HL-60 (cell line): Measurements from ENCODE around the gene TBCE.

Experiments
- DNase-seq, 2 experiments: peaks; one replicate each; pipeline ENCODE4 v3.0.0-alpha.2; 2010 to 2020; ENCODE audit warnings: low read depth in 1 of 2, low spot score in 1 of 2
- H3K27ac ChIP-seq: fragments of 250-450 bp; sonication (Bioruptor Pico); replicated peaks from 2 replicates; pipeline ENCODE4 v1.5.1; 2020; ENCODE audit warnings: mild to moderate bottlenecking, moderate library complexity
- H3K27me3 ChIP-seq: fragments of 250-450 bp; sonication (Bioruptor Pico); 2 replicates; pipeline ENCODE4 v1.5.1; 2021; ENCODE audit warnings: mild to moderate bottlenecking, moderate library complexity; ENCODE audit not compliant: insufficient read depth, poor library complexity, severe bottlenecking
- H3K4me3 ChIP-seq: replicated peaks from 2 replicates; pipeline ENCODE4 v1.5.1; 2011; ENCODE audit warnings: mild to moderate bottlenecking, control low read depth, low read length; ENCODE audit not compliant: insufficient read depth
- GABPA ChIP-seq: IDR thresholded peaks from 2 replicates; pipeline ENCODE4 v1.6.1; 2012; ENCODE audit warnings: low read depth
- POLR2AphosphoS5 ChIP-seq: IDR thresholded peaks from 2 replicates; pipeline ENCODE4 v1.6.1; 2012; ENCODE audit warnings: low read depth
- SPI1 ChIP-seq: IDR thresholded peaks from 2 replicates; pipeline ENCODE4 v1.6.1; 2012; ENCODE audit warnings: low read depth, mild to moderate bottlenecking, borderline replicate concordance
- TF ChIP-seq, protein P1 (sequence below): IDR thresholded peaks from one replicate; pipeline ENCODE4 v1.5.1; 2011; ENCODE audit warnings: low read length, control low read depth, inconsistent platforms; ENCODE audit not compliant: insufficient read depth
- TF ChIP-seq, protein P2 (sequence below): IDR thresholded peaks from 2 replicates; pipeline ENCODE4 v1.6.1; 2012; ENCODE audit warnings: low read depth; ENCODE audit not compliant: insufficient replicate concordance

The TBCE gene

GRCh38 chr1:235391874-235392273 is 24.6 kb downstream of the TBCE start:
- no peak overlapping the region for H3K27ac ChIP-seq
- H3K4me3 ChIP-seq, result no peak overlapping the region
- no peak for DNase-seq
- TF ChIP-seq, protein P1, sequence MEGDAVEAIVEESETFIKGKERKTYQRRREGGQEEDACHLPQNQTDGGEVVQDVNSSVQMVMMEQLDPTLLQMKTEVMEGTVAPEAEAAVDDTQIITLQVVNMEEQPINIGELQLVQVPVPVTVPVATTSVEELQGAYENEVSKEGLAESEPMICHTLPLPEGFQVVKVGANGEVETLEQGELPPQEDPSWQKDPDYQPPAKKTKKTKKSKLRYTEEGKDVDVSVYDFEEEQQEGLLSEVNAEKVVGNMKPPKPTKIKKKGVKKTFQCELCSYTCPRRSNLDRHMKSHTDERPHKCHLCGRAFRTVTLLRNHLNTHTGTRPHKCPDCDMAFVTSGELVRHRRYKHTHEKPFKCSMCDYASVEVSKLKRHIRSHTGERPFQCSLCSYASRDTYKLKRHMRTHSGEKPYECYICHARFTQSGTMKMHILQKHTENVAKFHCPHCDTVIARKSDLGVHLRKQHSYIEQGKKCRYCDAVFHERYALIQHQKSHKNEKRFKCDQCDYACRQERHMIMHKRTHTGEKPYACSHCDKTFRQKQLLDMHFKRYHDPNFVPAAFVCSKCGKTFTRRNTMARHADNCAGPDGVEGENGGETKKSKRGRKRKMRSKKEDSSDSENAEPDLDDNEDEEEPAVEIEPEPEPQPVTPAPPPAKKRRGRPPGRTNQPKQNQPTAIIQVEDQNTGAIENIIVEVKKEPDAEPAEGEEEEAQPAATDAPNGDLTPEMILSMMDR, result no peak
- TF ChIP-seq POLR2AphosphoS5 (no peak), GABPA (no peak), SPI1 (no peak)
- TF ChIP-seq, protein P2, sequence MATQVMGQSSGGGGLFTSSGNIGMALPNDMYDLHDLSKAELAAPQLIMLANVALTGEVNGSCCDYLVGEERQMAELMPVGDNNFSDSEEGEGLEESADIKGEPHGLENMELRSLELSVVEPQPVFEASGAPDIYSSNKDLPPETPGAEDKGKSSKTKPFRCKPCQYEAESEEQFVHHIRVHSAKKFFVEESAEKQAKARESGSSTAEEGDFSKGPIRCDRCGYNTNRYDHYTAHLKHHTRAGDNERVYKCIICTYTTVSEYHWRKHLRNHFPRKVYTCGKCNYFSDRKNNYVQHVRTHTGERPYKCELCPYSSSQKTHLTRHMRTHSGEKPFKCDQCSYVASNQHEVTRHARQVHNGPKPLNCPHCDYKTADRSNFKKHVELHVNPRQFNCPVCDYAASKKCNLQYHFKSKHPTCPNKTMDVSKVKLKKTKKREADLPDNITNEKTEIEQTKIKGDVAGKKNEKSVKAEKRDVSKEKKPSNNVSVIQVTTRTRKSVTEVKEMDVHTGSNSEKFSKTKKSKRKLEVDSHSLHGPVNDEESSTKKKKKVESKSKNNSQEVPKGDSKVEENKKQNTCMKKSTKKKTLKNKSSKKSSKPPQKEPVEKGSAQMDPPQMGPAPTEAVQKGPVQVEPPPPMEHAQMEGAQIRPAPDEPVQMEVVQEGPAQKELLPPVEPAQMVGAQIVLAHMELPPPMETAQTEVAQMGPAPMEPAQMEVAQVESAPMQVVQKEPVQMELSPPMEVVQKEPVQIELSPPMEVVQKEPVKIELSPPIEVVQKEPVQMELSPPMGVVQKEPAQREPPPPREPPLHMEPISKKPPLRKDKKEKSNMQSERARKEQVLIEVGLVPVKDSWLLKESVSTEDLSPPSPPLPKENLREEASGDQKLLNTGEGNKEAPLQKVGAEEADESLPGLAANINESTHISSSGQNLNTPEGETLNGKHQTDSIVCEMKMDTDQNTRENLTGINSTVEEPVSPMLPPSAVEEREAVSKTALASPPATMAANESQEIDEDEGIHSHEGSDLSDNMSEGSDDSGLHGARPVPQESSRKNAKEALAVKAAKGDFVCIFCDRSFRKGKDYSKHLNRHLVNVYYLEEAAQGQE, result no peak
- no peaks in the 10 kb centered on the region for H3K27me3 ChIP-seq

GRCh38 chr1:235397733-235398132 is 30.5 kb downstream of the TBCE start:
- Histone ChIP-seq H3K4me3 (no peak overlapping the region), H3K27ac (no peak overlapping the region), H3K27me3 (no peaks in the 10 kb centered on the region)
- no peak for TF ChIP-seq POLR2AphosphoS5
- TF ChIP-seq, protein P2, result no peak
- TF ChIP-seq SPI1, result no peak
- TF ChIP-seq, protein P1, result no peak
- no peak for TF ChIP-seq GABPA
- DNase-seq, result no peak

GRCh38 chr1:235399661-235400060 is 32.4 kb downstream of the TBCE start:
- DNase-seq, result no peak
- H3K27me3 ChIP-seq, result no peaks in the 10 kb centered on the region
- no peak overlapping the region for H3K4me3 ChIP-seq
- TF ChIP-seq, protein P2, result no peak
- TF ChIP-seq, protein P1, result no peak
- TF ChIP-seq POLR2AphosphoS5 (no peak), SPI1 (no peak), GABPA (no peak)
- no peak overlapping the region for H3K27ac ChIP-seq
